Left ventricle myocardium inferior (tissue), 1 donor: ENCODE results near the gene FSD1L. TPM values are rescaled to one million over a fixed set of nuclear protein-coding genes. Genes with fewer than 3 reads are reported as not detected.
"Not testable (repeated sequence)": the region's sequence is repeated elsewhere in the genome, so short reads cannot be mapped to it uniquely, and the experiment has no call there.

Source experiments
- DNase-seq: peaks from one replicate; pipeline ENCODE4 v3.0.0-alpha.2; 2020
- H3K27ac ChIP-seq: fragments of 200-600 bp; replicated peaks from 2 replicates; pipeline ENCODE4 v1.8.0; 2021
- H3K27me3 ChIP-seq: fragments of 200-600 bp; 2 replicates; pipeline ENCODE4 v1.8.0; 2021; ENCODE audit warnings: low read depth
- H3K36me3 ChIP-seq: fragments of 200-600 bp; 2 replicates; pipeline ENCODE4 v1.8.0; 2021
- H3K4me1 ChIP-seq: fragments of 200-600 bp; 2 replicates; pipeline ENCODE4 v1.8.0; 2021
- H3K4me3 ChIP-seq: fragments of 200-600 bp; 2 replicates; pipeline ENCODE4 v1.8.0; 2021; ENCODE audit warnings: mild to moderate bottlenecking, moderate library complexity
- H3K9me3 ChIP-seq: fragments of 200-600 bp; replicated peaks from 2 replicates; pipeline ENCODE4 v1.8.0; 2021
- intact Hi-C: fragments of 100-400 bp; cut with micrococcal nuclease; formaldehyde crosslinking; loops from one replicate; pipeline ENCODE4 v1.11.0; 2022
- total RNA-seq: library from RNA; stranded (reverse); fragmentation: NEBNext Ultra II Directional; extraction: Animal tissue kit (Norgen Biotek cat#: 25700); gene quantifications from one replicate; pipeline ENCODE4 v1.2.1, GENCODE V29; 2021
- TF ChIP-seq, protein P1 (sequence below): fragments of 200-600 bp; IDR thresholded peaks from 2 replicates; pipeline ENCODE4 v1.8.0; 2021; ENCODE audit warnings: antibody characterized with exemption, mild to moderate bottlenecking, borderline replicate concordance
- donor health status: DM: no; HTN: yes; CAD: no; lungs with severe emphysema.

The FSD1L gene
- total RNA-seq, 1 donor from 2014 or later, result 7.6 TPM

- no peak for DNase-seq
- no peak overlapping the region for H3K27ac ChIP-seq
- TF ChIP-seq, protein P1, sequence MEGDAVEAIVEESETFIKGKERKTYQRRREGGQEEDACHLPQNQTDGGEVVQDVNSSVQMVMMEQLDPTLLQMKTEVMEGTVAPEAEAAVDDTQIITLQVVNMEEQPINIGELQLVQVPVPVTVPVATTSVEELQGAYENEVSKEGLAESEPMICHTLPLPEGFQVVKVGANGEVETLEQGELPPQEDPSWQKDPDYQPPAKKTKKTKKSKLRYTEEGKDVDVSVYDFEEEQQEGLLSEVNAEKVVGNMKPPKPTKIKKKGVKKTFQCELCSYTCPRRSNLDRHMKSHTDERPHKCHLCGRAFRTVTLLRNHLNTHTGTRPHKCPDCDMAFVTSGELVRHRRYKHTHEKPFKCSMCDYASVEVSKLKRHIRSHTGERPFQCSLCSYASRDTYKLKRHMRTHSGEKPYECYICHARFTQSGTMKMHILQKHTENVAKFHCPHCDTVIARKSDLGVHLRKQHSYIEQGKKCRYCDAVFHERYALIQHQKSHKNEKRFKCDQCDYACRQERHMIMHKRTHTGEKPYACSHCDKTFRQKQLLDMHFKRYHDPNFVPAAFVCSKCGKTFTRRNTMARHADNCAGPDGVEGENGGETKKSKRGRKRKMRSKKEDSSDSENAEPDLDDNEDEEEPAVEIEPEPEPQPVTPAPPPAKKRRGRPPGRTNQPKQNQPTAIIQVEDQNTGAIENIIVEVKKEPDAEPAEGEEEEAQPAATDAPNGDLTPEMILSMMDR, result no peak
- H3K4me3 ChIP-seq, result no peak overlapping the region
- H3K36me3 ChIP-seq, result peaks cover 12% of the 10 kb centered on the region
- H3K27me3 ChIP-seq, result no peaks in the 10 kb centered on the region
- intact Hi-C loops, result no loop called here
- no peaks in the 10 kb centered on the region for H3K4me1 ChIP-seq
- H3K9me3 ChIP-seq, result no peaks in the 10 kb centered on the region
Observed at GRCh38 chr9:105508530-105508929, 60.7 kb downstream of the FSD1L start.

GRCh38 chr9:105510024-105510423 is 62.2 kb downstream of the FSD1L start:
- TF ChIP-seq, protein P1, result no peak
- Histone ChIP-seq H3K27ac (no peak overlapping the region), H3K36me3 (peaks cover 16% of the 10 kb centered on the region)

DNA sequence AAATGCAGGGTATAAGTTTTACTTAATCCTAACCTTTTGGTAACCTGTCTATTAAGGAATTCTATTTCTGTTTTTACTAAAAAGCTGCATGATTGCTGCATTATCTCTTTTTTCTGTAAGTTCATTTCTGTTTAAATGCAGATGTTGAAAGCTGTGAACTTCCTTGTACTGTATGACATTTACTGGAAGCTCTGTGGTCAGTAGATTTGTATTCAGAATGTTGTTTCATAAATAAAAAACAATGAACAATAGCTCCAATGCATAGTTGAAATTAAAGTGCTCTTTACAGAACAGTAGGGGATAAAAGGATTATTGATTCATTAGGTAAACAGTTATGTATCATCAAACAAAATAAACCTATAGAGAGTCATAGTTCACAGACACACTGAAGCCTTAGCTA is 63.6 kb downstream of the FSD1L start:
- Histone ChIP-seq H3K4me3 (no peak overlapping the region), H3K36me3 (peaks cover 30% of the 10 kb centered on the region), H3K27me3 (no peaks in the 10 kb centered on the region), H3K27ac (no peak overlapping the region), H3K9me3 (no peaks in the 10 kb centered on the region), H3K4me1 (no peaks in the 10 kb centered on the region)
- TF ChIP-seq, protein P1, result no peak
- no peak for DNase-seq
- intact Hi-C loops, result no loop called here

More at GRCh38 chr9:105510024-105510423, 62.2 kb downstream of the FSD1L start:
- Histone ChIP-seq H3K4me1 (no peaks in the 10 kb centered on the region), H3K4me3 (no peak overlapping the region), H3K9me3 (no peaks in the 10 kb centered on the region), H3K27me3 (no peaks in the 10 kb centered on the region)
- DNase-seq, result no peak
- intact Hi-C loops, result no loop called here

DNA sequence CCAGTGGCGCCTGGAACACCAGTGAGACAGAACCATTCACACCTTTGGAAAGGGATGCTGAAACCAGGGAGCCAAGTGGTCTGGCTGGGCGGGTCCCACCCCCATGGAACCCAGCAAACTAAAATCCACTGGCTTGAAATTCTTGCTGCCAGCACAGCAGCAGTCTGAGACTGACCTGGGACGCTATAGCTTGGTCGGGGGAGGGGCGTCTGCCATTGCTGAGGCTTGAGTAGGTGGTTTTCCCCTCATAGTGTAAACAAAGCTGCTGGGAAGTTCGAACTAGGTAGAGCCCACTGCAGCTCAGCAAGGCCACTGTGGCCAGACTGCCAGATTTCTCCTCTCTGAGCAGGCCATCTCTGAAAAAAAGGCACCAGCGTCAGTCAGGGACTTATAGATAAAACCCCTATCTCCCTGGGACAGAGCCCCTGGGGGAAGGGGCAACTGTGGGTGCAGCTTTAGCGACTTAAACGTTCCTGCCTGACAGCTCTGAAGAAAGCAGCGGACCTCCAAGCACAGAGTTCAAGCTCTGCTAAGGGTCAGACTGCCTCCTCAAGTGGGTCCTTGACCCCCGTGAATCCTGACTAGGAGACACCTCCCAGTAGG is 68.1 kb downstream of the FSD1L start:
- no peak overlapping the region for H3K4me3 ChIP-seq
- H3K27me3 ChIP-seq, result no peaks in the 10 kb centered on the region
- DNase-seq, result no peak
- H3K36me3 ChIP-seq, result peaks cover 24% of the 10 kb centered on the region
- H3K4me1 ChIP-seq, result no peaks in the 10 kb centered on the region
- TF ChIP-seq, protein P1, result no peak
- H3K27ac ChIP-seq, result no peak overlapping the region
- intact Hi-C loops, result no loop called here
- H3K9me3 ChIP-seq, result no peaks in the 10 kb centered on the region

DNA sequence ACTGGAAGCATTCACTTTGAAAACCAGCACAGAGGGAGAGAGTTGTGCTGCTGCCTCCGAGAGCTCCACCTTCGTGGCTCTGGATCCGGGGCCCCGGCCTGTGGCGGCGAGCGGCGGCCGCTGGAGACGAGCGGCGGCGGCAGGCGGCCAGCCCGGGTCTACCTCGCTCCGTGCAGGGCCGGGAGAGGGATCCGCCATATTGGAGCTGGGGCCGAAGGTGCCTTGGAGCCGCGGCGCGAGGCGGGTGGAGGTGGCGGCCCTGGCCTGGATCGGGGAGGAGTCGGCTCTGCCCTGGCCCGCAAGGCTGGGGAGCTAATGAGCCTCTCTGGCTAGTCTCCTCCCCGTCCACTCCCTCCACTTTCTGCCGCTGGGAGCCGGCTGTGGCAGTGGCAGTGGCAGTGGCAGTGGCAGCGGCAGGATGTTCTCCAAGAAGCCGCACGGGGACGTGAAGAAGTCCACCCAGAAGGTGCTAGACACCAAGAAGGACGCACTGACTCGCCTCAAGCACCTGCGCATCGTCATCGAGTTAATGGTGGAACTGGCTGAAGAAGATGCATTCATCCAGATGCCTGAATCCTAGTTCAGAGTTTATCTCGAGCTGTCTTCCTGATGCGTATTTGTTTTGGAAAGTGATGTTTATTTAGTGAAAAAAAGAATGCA is 72.0 kb downstream of the FSD1L start:
- H3K27ac ChIP-seq, result peak overlapping the region; percentile 86
- DNase-seq, result not testable (repeated sequence)

GRCh38 chr9:105520992-105521391 is 73.2 kb downstream of the FSD1L start:
- H3K4me3 ChIP-seq, DNase-seq, intact Hi-C loops, H3K27ac ChIP-seq, H3K27me3 ChIP-seq, H3K4me1 ChIP-seq, H3K9me3 ChIP-seq: not testable (repeated sequence)
- peaks cover 11% of the 10 kb centered on the region for H3K36me3 ChIP-seq

More for the DNA sequence above, 72.0 kb downstream of the FSD1L start:
- Histone ChIP-seq H3K36me3 (peaks cover 22% of the 10 kb centered on the region), H3K4me3 (peak overlapping the region; percentile 64)
- H3K9me3 ChIP-seq, H3K4me1 ChIP-seq, intact Hi-C loops, H3K27me3 ChIP-seq: not testable (repeated sequence)

DNA sequence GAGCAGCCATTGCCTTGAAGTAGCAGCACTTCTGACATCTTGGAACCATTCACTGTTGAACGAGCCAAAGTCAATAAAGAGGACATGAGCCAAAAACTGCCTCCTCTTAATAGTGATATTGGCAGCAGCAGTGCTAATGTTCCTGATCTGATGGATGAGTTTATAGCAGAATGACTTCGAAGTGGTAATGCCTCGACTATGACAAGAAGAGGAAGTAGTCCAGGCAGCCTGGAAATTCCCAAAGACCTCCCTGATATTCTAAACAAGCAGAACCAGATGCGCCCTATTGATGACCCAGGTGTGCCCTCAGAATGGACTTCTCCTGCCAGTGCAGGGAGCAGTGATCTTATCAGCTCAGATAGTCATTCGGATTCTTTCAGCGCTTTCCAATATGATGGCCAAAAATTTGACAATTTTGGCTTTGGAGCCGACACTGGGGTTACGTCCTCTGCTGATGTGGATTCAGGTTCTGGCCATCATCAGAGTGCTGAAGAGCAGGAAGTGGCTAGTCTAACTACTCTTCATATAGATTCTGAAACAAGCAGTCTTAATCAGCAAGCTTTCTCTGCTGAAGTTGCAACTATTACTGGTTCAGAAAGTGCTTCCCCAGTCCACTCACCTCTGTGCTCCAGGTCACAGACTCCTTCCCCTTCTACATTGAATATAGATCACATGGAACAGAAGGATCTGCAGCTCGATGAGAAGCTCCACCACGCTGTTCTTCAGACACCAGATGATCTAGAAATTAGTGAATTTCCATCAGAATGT is 75.0 kb downstream of the FSD1L start:
- H3K27ac ChIP-seq, H3K36me3 ChIP-seq, H3K9me3 ChIP-seq, H3K27me3 ChIP-seq, DNase-seq, intact Hi-C loops, H3K4me3 ChIP-seq, H3K4me1 ChIP-seq: not testable (repeated sequence)
